HepG2 (cell line): ENCODE measurements around the gene NDUFB3. TPM values are rescaled to one million over a fixed set of nuclear protein-coding genes. Genes with fewer than 3 reads are reported as not detected.

Experiments used
- ARNT2 ChIP-seq: sonication (generic); formaldehyde crosslinking; IDR thresholded peaks from 2 replicates; pipeline ENCODE4 v1.8.0; 2022; ENCODE audit warnings: mild to moderate bottlenecking, low read depth, missing genetic modification reagents, moderate library complexity
- ERF ChIP-seq: IDR thresholded peaks from 2 replicates; pipeline ENCODE4 v1.6.1; 2018; ENCODE audit warnings: missing biosample characterization, missing genetic modification reagents
- HNRNPLL ChIP-seq: fragments of 200-400 bp; formaldehyde crosslinking; IDR thresholded peaks from 2 replicates; pipeline ENCODE4 v1.6.1; 2017; ENCODE audit warnings: mild to moderate bottlenecking, low read depth, low read length; ENCODE audit not compliant: poor library complexity, severe bottlenecking
- KDM2A ChIP-seq: sonication (generic); formaldehyde crosslinking; IDR thresholded peaks from 2 replicates; pipeline ENCODE4 v1.4.0; 2020; ENCODE audit warnings: low read depth, missing genetic modification reagents, borderline replicate concordance
- MED1 ChIP-seq: sonication (generic); formaldehyde crosslinking; IDR thresholded peaks from 2 replicates; pipeline ENCODE4 v1.4.0; 2020; ENCODE audit warnings: missing genetic modification reagents
- NFKB2 ChIP-seq: sonication (generic); formaldehyde crosslinking; IDR thresholded peaks from 2 replicates; pipeline ENCODE4 v1.4.0; 2020; ENCODE audit warnings: missing genetic modification reagents, borderline replicate concordance
- PITX1 ChIP-seq: sonication (generic); formaldehyde crosslinking; IDR thresholded peaks from 2 replicates; pipeline ENCODE4 v1.5.1; 2020; ENCODE audit warnings: mild to moderate bottlenecking, missing genetic modification reagents
- POGZ ChIP-seq: sonication (generic); formaldehyde crosslinking; IDR thresholded peaks from 2 replicates; pipeline ENCODE4 v1.4.0; 2020; ENCODE audit warnings: mild to moderate bottlenecking, missing genetic modification reagents
- RBM22 ChIP-seq: fragments of 200-400 bp; formaldehyde crosslinking; optimal IDR thresholded peaks from 2 replicates; pipeline ENCODE3; 2017; ENCODE audit warnings: mild to moderate bottlenecking, low read length, moderate library complexity
- SETDB1 ChIP-seq: sonication (generic); formaldehyde crosslinking; IDR thresholded peaks from 2 replicates; pipeline ENCODE4 v1.5.1; 2020; ENCODE audit warnings: missing genetic modification reagents, mild to moderate bottlenecking, borderline replicate concordance
- SOX6 ChIP-seq, 2 experiments: fragments of 450-650 bp in 1 of 2; sonication (generic) in 1 of 2; formaldehyde crosslinking in 1 of 2; IDR thresholded peaks; 2 replicates each; pipeline versions ENCODE4 v1.4.0 to v1.6.1; 2017 to 2020; ENCODE audit warnings: antibody characterized with exemption in 1 of 2, mild to moderate bottlenecking in 1 of 2, missing genetic modification reagents in 1 of 2
- SYNCRIP ChIP-seq: fragments of 200-400 bp; formaldehyde crosslinking; IDR thresholded peaks from 2 replicates; pipeline ENCODE4 v1.6.1; 2018; ENCODE audit warnings: mild to moderate bottlenecking, low read depth, low read length; ENCODE audit not compliant: insufficient read depth
- ZNF672 ChIP-seq: sonication (generic); formaldehyde crosslinking; IDR thresholded peaks from 2 replicates; pipeline ENCODE4 v1.8.1; 2022; ENCODE audit warnings: missing genetic modification reagents
- ZSCAN25 ChIP-seq: sonication (generic); formaldehyde crosslinking; IDR thresholded peaks from 2 replicates; pipeline ENCODE4 v1.8.0; 2022; ENCODE audit warnings: mild to moderate bottlenecking, missing genetic modification reagents
- polyA plus RNA-seq, 8 experiments: library from polyadenylated mRNA; depleted of rRNA in 3 of 8; stranded (reverse) in 7 of 8; unstranded in 1 of 8; fragments of >200 nt; fragmentation: Illumina TruSeq in 4 of 8; extraction: Trizol in 4 of 8; gene quantifications; 2 replicates each; pipeline versions ENCODE4 v1.2.1 to v1.2.3, GENCODE V29; 2011 to 2016; ENCODE audit warnings: low read depth in 4 of 8, missing spikeins in 1 of 8, mixed read lengths in 1 of 8; ENCODE audit not compliant: insufficient read depth in 1 of 8
- total RNA-seq, 5 experiments: library from RNA; depleted of rRNA; stranded (reverse); fragments of >200 nt; fragmentation: Illumina TruSeq; extraction: Trizol; gene quantifications; 2 replicates each; pipeline ENCODE4 v1.2.3, GENCODE V29; 2016; ENCODE audit warnings: low read depth in 1 of 5
- TF ChIP-seq, protein P1 (sequence below), 2 experiments: sonication (generic) in 1 of 2; formaldehyde crosslinking in 1 of 2; IDR thresholded peaks; 2 replicates each; pipeline versions ENCODE4 v1.4.0 to v1.6.1; 2016 to 2020; ENCODE audit warnings: borderline replicate concordance in 1 of 2, low read depth in 1 of 2, mild to moderate bottlenecking in 1 of 2, missing genetic modification reagents in 1 of 2
- TF ChIP-seq, protein P2 (sequence below): sonication (generic); formaldehyde crosslinking; IDR thresholded peaks from 2 replicates; pipeline ENCODE4 v1.8.1; 2023; ENCODE audit warnings: mild to moderate bottlenecking, missing genetic modification reagents
- TF ChIP-seq, protein P3 (sequence below): sonication (generic); formaldehyde crosslinking; IDR thresholded peaks from 2 replicates; pipeline ENCODE4 v1.4.0; 2020; ENCODE audit warnings: mild to moderate bottlenecking, missing genetic modification reagents
- TF ChIP-seq, protein P4 (sequence below): sonication (generic); formaldehyde crosslinking; IDR thresholded peaks from 2 replicates; pipeline ENCODE4 v1.9.0; 2021; ENCODE audit warnings: missing genetic modification reagents, mild to moderate bottlenecking, borderline replicate concordance
- TF ChIP-seq, protein P5 (sequence below): IDR thresholded peaks from 2 replicates; pipeline ENCODE4 v1.6.1; 2016; ENCODE audit warnings: missing compliant biosample characterization, missing genetic modification reagents, borderline replicate concordance

The NDUFB3 gene
- total and polyA plus RNA-seq, 2 of the 13 experiments (the other 11 are each of a cell fraction or from before 2014, with no cell fraction given): 50.7 to 159 TPM

DNA sequence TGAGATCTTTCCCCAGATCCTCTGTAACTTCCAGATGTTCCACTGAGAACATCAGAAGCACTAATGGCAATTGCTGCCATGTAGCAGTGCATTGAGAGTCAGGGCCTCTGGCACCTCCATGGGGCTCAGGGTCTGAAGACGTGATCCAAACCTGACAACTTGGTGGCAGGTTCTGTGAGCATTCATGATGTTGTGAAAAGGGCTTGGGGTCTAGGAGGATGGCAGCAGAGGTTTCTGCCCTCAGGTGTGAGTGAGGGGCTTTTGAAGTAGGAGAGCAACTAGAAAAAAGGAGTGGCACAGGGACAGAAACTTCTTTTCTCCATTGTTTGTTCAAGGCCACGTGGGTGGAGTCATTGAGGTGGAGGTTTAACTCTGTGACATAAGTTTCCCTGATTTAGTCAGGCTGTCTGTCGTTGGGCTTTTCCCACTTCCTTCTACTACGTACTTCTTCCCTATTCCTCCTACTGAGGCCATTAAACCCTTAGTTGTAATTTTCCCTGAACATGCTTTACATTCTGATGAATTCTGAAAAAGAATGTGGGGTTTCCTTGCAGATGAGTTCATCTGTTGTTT lies 57.2 kb downstream of the NDUFB3 start (continued):
- TF ChIP-seq, protein P1, sequence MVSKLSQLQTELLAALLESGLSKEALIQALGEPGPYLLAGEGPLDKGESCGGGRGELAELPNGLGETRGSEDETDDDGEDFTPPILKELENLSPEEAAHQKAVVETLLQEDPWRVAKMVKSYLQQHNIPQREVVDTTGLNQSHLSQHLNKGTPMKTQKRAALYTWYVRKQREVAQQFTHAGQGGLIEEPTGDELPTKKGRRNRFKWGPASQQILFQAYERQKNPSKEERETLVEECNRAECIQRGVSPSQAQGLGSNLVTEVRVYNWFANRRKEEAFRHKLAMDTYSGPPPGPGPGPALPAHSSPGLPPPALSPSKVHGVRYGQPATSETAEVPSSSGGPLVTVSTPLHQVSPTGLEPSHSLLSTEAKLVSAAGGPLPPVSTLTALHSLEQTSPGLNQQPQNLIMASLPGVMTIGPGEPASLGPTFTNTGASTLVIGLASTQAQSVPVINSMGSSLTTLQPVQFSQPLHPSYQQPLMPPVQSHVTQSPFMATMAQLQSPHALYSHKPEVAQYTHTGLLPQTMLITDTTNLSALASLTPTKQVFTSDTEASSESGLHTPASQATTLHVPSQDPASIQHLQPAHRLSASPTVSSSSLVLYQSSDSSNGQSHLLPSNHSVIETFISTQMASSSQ (IDR thresholded peaks at IDR 0.05; ENCODE audit: low read depth): 0 out of 2 replicates have a peak, but pooled peaks have one; percentile 18
- TF ChIP-seq, protein P1 (CRISPR knock-in tag; IDR thresholded peaks at IDR 0.05; ENCODE audit: borderline replicate concordance): no peak
- TF ChIP-seq POGZ (peak; percentile 57; the same call in 1 of the 2 replicates), RBM22 (peak; percentile 91), ERF (CRISPR knock-in tag) (peak; percentile 58; the same call in 1 of the 2 replicates), ARNT2 (CRISPR knock-in tag) (no peak), NFKB2 (CRISPR knock-in tag) (no peak), ZNF672 (CRISPR knock-in tag) (no peak), SYNCRIP (no peak), MED1 (CRISPR knock-in tag) (0 out of 2 replicates have a peak, but pooled peaks have one; percentile 32), PITX1 (CRISPR knock-in tag) (peak; percentile 47; the same call in 1 of the 2 replicates), KDM2A (no peak), HNRNPLL (no peak), ZSCAN25 (CRISPR knock-in tag) (0 out of 2 replicates have a peak, but pooled peaks have one; percentile 25), SETDB1 (CRISPR knock-in tag) (no peak), SOX6 (IDR thresholded peaks at IDR 0.05) (no peak), SOX6 (CRISPR knock-in tag; IDR thresholded peaks at IDR 0.05) (peak; percentile 87)
- TF ChIP-seq, protein P2, sequence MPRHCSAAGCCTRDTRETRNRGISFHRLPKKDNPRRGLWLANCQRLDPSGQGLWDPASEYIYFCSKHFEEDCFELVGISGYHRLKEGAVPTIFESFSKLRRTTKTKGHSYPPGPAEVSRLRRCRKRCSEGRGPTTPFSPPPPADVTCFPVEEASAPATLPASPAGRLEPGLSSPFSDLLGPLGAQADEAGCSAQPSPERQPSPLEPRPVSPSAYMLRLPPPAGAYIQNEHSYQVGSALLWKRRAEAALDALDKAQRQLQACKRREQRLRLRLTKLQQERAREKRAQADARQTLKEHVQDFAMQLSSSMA (CRISPR knock-in tag): no peak
- TF ChIP-seq, protein P3, sequence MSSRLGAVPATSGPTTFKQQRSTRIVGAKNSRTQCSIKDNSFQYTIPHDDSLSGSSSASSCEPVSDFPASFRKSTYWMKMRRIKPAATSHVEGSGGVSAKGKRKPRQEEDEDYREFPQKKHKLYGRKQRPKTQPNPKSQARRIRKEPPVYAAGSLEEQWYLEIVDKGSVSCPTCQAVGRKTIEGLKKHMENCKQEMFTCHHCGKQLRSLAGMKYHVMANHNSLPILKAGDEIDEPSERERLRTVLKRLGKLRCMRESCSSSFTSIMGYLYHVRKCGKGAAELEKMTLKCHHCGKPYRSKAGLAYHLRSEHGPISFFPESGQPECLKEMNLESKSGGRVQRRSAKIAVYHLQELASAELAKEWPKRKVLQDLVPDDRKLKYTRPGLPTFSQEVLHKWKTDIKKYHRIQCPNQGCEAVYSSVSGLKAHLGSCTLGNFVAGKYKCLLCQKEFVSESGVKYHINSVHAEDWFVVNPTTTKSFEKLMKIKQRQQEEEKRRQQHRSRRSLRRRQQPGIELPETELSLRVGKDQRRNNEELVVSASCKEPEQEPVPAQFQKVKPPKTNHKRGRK: no peak
- TF ChIP-seq, protein P4, sequence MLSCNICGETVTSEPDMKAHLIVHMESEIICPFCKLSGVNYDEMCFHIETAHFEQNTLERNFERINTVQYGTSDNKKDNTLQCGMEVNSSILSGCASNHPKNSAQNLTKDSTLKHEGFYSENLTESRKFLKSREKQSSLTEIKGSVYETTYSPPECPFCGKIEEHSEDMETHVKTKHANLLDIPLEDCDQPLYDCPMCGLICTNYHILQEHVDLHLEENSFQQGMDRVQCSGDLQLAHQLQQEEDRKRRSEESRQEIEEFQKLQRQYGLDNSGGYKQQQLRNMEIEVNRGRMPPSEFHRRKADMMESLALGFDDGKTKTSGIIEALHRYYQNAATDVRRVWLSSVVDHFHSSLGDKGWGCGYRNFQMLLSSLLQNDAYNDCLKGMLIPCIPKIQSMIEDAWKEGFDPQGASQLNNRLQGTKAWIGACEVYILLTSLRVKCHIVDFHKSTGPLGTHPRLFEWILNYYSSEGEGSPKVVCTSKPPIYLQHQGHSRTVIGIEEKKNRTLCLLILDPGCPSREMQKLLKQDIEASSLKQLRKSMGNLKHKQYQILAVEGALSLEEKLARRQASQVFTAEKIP (CRISPR knock-in tag): no peak
- TF ChIP-seq, protein P5, sequence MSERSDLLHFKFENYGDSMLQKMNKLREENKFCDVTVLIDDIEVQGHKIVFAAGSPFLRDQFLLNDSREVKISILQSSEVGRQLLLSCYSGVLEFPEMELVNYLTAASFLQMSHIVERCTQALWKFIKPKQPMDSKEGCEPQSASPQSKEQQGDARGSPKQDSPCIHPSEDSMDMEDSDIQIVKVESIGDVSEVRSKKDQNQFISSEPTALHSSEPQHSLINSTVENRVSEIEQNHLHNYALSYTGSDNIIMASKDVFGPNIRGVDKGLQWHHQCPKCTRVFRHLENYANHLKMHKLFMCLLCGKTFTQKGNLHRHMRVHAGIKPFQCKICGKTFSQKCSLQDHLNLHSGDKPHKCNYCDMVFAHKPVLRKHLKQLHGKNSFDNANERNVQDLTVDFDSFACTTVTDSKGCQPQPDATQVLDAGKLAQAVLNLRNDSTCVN (CRISPR knock-in tag): no peak
